Measurements from ENCODE around the gene PSMG4.
A peak's percentile ranks its signal among the peaks of the same experiment; 100 is the strongest.
"Not testable (repeated sequence)": the region's sequence is repeated elsewhere in the genome, so short reads cannot be mapped to it uniquely, and the experiment has no call there.

PSMG4 gene

DNA sequence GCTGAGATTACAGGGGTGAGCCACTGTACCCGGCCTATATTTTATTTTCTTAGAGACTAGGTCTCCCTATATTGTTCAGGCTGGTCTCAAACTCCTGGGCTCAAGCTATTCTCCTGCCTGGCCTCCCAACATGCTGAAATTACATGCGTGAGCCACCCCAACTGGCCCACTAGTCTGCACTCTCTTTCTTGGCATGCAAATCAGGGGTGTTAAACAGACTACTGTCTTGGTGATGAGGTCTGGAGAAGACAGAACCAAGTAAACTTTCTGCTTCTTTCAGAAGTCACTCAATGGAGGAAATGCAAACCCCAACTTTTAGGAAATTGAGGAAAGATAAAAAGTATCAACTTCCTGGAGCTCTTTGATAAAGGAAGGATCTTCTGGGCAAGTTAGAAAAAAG is 23.3 kb upstream of the PSMG4 start:
- peaks cover 4% of the 10 kb centered on the region for H3K36me3 ChIP-seq (ENCODE audit: insufficient read depth, low read length)
- H3K9me3 ChIP-seq (ENCODE audit: low read length): no peaks in the 10 kb centered on the region
- H3K27me3 ChIP-seq (ENCODE audit: insufficient read depth, low read length): no peaks in the 10 kb centered on the region
- peaks cover 21% of the 10 kb centered on the region for H3K4me1 ChIP-seq (ENCODE audit: insufficient read depth, low read length)
- no peak overlapping the region for H3K4me3 ChIP-seq (ENCODE audit: low read length)
- H2AFZ ChIP-seq (ENCODE audit: low read depth, low read length): no peak overlapping the region

DNA sequence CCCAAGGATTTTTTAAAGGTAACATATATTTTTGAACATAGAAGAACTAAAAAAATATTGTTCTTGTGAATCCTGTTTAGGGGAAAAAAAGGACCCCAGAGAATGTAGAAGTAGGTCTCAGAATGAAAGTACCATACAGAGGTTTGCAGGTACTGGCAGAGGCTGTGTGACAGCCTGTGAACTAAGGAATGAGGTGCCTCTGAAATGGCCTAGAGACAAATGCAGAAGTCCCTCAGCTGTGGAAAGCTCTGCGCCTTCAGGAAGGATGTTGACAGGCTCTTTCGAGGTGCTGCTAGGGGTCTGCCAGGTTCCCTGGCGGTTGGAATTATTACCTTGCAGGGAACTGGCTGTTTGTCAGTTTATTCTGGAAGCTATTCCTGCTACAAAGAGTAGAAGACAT is 22.7 kb upstream of the PSMG4 start:
- Histone ChIP-seq H3K36me3 (ENCODE audit: insufficient read depth, low read length) (peaks cover 4% of the 10 kb centered on the region), H2AFZ (ENCODE audit: low read depth, low read length) (no peak overlapping the region), H3K4me3 (ENCODE audit: low read length) (no peak overlapping the region), H3K4me1 (ENCODE audit: insufficient read depth, low read length) (peaks cover 20% of the 10 kb centered on the region), H3K9me3 (ENCODE audit: low read length) (no peaks in the 10 kb centered on the region), H3K27me3 (ENCODE audit: insufficient read depth, low read length) (no peaks in the 10 kb centered on the region)

DNA sequence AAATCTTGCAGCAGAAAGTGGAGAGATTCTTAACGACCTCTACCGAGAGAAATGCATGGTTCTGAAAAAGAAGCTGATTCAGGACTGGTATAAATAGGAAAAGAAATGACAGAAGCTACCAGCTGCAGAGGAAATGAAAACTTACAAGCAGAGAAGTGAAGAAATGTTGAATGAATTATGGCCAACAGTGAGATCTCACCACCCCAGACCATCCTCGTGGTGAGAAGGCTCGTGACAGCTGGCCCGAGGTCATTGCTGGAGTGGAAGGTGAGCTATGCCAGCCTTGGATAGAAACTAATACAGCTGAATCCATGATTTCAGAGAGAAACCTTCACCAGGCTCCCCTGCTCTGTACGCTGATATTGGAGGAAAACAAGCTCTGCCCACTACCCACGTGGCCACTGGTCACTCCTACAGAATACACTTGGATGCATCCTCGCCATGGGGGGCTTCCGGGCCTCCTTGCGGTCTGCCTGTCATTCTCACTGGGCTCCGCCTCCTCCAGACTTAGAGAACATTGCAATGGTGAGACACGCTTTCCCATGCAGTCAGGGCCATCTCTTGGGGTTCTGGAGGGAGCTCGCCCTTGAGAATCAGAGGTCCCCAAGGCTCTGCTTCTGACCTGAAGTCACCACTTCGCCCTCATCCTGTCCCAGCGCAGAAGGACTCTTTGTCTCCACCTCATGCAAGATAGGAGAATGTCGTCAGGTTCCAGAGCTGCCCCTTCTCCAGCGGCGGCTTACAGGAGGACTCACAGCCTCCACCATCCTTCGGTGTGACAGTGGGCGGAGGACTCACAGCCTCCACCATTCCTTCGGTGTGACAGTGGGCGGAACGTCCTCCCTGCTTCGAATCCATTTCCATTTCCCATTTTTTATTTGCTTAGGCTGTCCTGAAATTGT is 20.7 kb upstream of the PSMG4 start:
- Histone ChIP-seq H3K4me3 (ENCODE audit: low read length) (no peak overlapping the region), H3K36me3 (ENCODE audit: insufficient read depth, low read length) (peaks cover 4% of the 10 kb centered on the region), H3K27me3 (ENCODE audit: insufficient read depth, low read length) (no peaks in the 10 kb centered on the region), H3K4me1 (ENCODE audit: insufficient read depth, low read length) (peaks cover 14% of the 10 kb centered on the region), H3K9me3 (ENCODE audit: low read length) (no peaks in the 10 kb centered on the region), H2AFZ (ENCODE audit: low read depth, low read length) (no peak overlapping the region)

DNA sequence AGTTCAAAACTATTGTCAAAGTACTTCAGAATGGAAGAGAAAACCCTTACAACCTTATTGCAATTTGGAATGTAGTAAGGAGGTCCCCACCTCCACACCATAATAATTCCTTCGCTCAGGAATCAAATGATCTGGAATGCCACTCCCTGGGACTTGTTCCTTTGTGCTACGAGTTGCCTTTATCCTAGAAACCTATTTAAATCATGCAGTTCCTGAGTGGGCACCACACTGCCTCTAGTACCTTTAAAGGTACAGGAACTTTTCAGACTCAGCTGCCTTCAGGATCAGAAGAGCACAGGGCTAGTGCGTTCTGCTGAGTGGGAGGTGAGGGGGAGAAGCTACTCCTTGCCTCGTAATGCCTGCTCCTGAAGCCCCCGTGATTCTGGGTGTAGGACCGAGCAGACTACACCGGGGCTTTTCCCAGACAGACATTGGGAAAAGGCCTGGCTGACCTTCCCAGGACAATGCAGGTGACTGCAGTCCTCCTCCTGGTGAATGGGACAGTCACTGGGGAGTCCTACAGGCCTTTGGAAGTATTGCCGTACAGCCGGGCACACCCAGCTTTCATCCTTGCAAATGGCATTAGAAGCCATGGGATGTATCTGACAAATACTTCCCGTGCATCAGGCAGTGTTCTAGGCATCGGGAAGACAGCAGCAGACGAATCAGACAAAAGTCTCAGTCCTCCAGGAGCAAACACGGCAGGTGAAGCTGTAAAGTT is 19.5 kb upstream of the PSMG4 start:
- peaks cover 9% of the 10 kb centered on the region for H3K36me3 ChIP-seq (ENCODE audit: insufficient read depth, low read length)
- H3K4me1 ChIP-seq (ENCODE audit: insufficient read depth, low read length): peaks cover 6% of the 10 kb centered on the region
- H3K27me3 ChIP-seq (ENCODE audit: insufficient read depth, low read length): no peaks in the 10 kb centered on the region
- no peak overlapping the region for H2AFZ ChIP-seq (ENCODE audit: low read depth, low read length)
- H3K9me3 ChIP-seq (ENCODE audit: low read length): peaks cover 2% of the 10 kb centered on the region
- no peak overlapping the region for H3K4me3 ChIP-seq (ENCODE audit: low read length)

GRCh38 chr6:3240595-3240994 is 18.2 kb upstream of the PSMG4 start:
- Histone ChIP-seq H3K4me3 (ENCODE audit: low read length) (no peak overlapping the region), H3K36me3 (ENCODE audit: insufficient read depth, low read length) (peaks cover 17% of the 10 kb centered on the region), H3K27me3 (ENCODE audit: insufficient read depth, low read length) (no peaks in the 10 kb centered on the region), H3K4me1 (ENCODE audit: insufficient read depth, low read length) (peaks cover 3% of the 10 kb centered on the region), H2AFZ (ENCODE audit: low read depth, low read length) (no peak overlapping the region), H3K9me3 (ENCODE audit: low read length) (peaks cover 4% of the 10 kb centered on the region)

GRCh38 chr6:3241745-3242144 is 17.0 kb upstream of the PSMG4 start:
- not testable (repeated sequence) for H3K27me3 ChIP-seq (ENCODE audit: insufficient read depth, low read length)

GRCh38 chr6:3242768-3243167 is 16.0 kb upstream of the PSMG4 start:
- H2AFZ ChIP-seq (ENCODE audit: low read depth, low read length): no peak overlapping the region
- no peak overlapping the region for H3K4me3 ChIP-seq (ENCODE audit: low read length)
- H3K36me3 ChIP-seq (ENCODE audit: insufficient read depth, low read length): peaks cover 13% of the 10 kb centered on the region
- peaks cover 4% of the 10 kb centered on the region for H3K9me3 ChIP-seq (ENCODE audit: low read length)
- H3K27me3 ChIP-seq (ENCODE audit: insufficient read depth, low read length): no peaks in the 10 kb centered on the region
- H3K4me1 ChIP-seq (ENCODE audit: insufficient read depth, low read length): peaks cover 11% of the 10 kb centered on the region

More at GRCh38 chr6:3241745-3242144, 17.0 kb upstream of the PSMG4 start:
- not testable (repeated sequence) for H3K9me3 ChIP-seq (ENCODE audit: low read length); H3K4me3 ChIP-seq (ENCODE audit: low read length); H2AFZ ChIP-seq (ENCODE audit: low read depth, low read length); H3K4me1 ChIP-seq (ENCODE audit: insufficient read depth, low read length)
- H3K36me3 ChIP-seq (ENCODE audit: insufficient read depth, low read length): peaks cover 13% of the 10 kb centered on the region

DNA sequence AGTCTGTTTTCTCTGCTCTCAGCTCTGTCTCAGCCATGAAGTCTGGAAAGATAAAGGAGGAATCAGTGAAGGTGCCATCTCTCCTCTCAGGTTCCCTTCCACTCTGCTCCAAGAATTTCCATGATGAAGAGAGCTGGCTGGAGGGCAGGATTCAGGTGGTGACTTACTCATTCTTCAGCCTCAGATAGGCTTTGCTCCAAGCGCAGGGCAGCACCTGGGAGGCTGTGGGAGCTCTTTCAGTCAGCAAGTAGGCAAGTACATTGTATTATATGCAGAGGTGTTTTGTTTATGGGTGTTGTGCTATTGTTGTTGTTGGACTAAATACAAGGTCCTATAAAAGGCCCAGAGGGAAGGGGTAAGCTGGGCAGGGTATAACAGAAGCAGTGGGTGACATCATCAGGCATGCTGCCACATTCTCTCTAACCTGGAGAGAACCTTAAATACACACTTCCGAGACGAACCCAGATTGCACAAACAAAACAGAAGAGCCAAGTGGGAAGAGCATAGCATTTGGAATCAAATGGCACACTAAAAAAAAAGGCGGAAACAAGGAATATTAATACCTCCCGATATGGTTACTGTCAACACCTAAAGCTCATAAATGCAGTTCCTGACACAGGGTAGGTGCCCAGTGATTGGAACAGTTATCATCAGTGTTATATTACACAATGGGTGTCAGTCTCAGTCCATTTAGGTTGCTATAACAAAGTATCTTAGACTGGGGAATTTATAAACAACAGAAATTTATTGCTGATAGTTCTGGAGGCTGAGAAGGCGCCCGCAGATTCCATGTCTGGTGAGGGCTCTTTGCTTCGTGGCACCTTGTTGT is 14.5 kb upstream of the PSMG4 start:
- Histone ChIP-seq H3K4me1 (ENCODE audit: insufficient read depth, low read length) (peaks cover 20% of the 10 kb centered on the region), H2AFZ (ENCODE audit: low read depth, low read length) (no peak overlapping the region), H3K36me3 (ENCODE audit: insufficient read depth, low read length) (peaks cover 13% of the 10 kb centered on the region), H3K9me3 (ENCODE audit: low read length) (peaks cover 4% of the 10 kb centered on the region), H3K27me3 (ENCODE audit: insufficient read depth, low read length) (no peaks in the 10 kb centered on the region), H3K4me3 (ENCODE audit: low read length) (no peak overlapping the region)

GRCh38 chr6:3244832-3245161 is 13.9 kb upstream of the PSMG4 start:
- not testable (repeated sequence) for H3K9me3 ChIP-seq (ENCODE audit: low read length); H2AFZ ChIP-seq (ENCODE audit: low read depth, low read length); H3K4me3 ChIP-seq (ENCODE audit: low read length); H3K27me3 ChIP-seq (ENCODE audit: insufficient read depth, low read length)
- Histone ChIP-seq H3K36me3 (ENCODE audit: insufficient read depth, low read length) (peaks cover 13% of the 10 kb centered on the region), H3K4me1 (ENCODE audit: insufficient read depth, low read length) (peaks cover 20% of the 10 kb centered on the region)

DNA sequence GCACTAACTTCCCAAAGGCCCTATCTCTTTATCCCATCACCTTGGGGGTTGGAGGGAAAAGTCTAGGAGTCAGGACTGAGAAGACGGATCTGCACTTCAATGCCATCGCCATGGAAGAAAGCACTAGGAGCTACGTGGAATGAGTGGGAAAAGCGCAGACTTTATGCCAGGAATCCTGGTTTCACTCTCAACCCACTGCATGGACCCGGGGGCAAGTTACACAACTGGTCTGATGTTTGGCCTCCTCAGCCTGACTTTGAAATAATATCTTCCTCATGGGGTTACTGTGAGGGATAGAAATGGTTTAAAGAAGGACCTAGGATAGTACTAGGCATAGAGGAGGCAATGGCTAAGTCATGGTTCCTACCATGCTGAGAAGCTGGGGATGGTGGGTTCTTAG is 13.5 kb upstream of the PSMG4 start:
- Histone ChIP-seq H3K9me3 (ENCODE audit: low read length) (peaks cover 4% of the 10 kb centered on the region), H3K4me3 (ENCODE audit: low read length) (no peak overlapping the region), H3K36me3 (ENCODE audit: insufficient read depth, low read length) (peaks cover 13% of the 10 kb centered on the region), H3K27me3 (ENCODE audit: insufficient read depth, low read length) (no peaks in the 10 kb centered on the region), H3K4me1 (ENCODE audit: insufficient read depth, low read length) (peaks cover 23% of the 10 kb centered on the region), H2AFZ (ENCODE audit: low read depth, low read length) (no peak overlapping the region)

DNA sequence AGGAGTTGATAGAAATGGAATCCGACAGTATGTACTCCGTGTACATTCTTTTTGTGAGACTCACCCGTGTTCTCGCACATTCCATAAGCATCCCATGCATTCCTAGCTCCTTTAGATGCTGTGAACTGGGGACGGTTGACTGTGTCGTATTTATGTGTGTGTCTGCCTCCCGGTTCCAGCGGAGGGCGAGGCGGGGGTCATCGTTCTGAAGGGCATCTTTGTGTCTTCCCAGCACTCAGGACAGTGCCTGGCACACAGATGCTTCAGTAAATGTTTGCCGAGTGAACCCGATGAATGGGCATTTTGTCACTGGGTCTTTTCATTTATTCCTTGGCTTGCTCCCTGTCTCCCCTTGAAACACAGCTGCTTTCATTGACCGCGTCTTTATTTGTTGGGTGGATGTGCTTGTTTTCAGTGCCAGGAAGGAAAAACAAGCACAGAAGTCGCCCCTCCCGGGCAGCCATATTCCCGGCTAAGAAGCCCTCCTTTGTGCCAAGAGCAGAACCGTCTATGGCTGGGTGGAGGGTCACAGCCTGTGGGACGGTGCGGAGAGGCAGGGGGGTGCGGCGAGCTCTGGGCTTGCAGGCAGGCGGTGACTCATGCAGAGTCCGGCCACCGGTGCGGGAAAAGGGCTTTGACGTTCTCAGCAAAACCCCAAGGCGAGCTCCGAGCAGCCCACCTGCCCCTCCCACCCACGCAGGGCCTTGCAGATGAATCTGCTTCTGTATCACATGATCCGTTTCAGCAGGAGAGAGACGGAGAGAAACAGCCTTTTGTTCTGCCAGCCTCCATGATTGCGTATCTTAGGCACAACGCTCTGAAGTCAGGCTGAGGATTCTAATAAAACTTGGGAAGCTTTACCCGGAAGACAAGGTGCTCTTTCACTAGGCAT is 11.2 kb upstream of the PSMG4 start:
- Histone ChIP-seq H3K4me1 (ENCODE audit: insufficient read depth, low read length) (peaks cover 33% of the 10 kb centered on the region), H3K9me3 (ENCODE audit: low read length) (peaks cover 4% of the 10 kb centered on the region), H3K4me3 (ENCODE audit: low read length) (no peak overlapping the region), H2AFZ (ENCODE audit: low read depth, low read length) (peak overlapping the region; percentile 17), H3K36me3 (ENCODE audit: insufficient read depth, low read length) (peaks cover 13% of the 10 kb centered on the region), H3K27me3 (ENCODE audit: insufficient read depth, low read length) (no peaks in the 10 kb centered on the region)

DNA sequence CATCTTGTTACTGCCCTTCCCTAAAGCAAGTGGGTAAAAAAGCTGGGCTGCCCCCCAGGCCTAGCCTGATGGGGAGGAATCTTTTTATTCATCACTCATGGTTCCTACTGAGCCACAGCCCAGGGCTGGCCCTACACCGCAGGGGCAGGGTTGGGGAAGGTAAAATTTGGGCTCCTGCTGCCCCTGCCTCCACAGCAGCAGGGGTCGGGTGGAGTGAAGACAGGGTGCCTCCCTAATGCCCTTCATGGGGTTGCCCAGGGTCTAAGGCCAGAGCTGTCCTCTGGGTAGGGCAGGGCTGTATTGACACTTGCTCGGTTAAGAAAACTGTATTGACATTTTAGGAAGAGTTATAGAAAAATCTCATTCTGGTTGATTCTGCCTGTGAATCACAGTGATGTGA is 8.9 kb upstream of the PSMG4 start:
- Histone ChIP-seq H3K4me3 (ENCODE audit: low read length) (no peak overlapping the region), H3K9me3 (ENCODE audit: low read length) (no peaks in the 10 kb centered on the region), H3K4me1 (ENCODE audit: insufficient read depth, low read length) (peaks cover 30% of the 10 kb centered on the region), H2AFZ (ENCODE audit: low read depth, low read length) (no peak overlapping the region), H3K36me3 (ENCODE audit: insufficient read depth, low read length) (peaks cover 5% of the 10 kb centered on the region), H3K27me3 (ENCODE audit: insufficient read depth, low read length) (no peaks in the 10 kb centered on the region)
